Neutrophil (primary cell): Measurements from ENCODE around the gene CCL20.
A peak's percentile ranks its signal among the peaks of the same experiment; 100 is the strongest.

Source experiments
- H3K27ac ChIP-seq: fragments of 200-600 bp; sonication (generic); 2 replicates; pipeline ENCODE4 v1.5.1; 2016; ENCODE audit warnings: mild to moderate bottlenecking, moderate library complexity
- H3K27me3 ChIP-seq: fragments of 200-600 bp; sonication (generic); 2 replicates; pipeline ENCODE4 v1.6.0; 2016; ENCODE audit warnings: mild to moderate bottlenecking
- H3K36me3 ChIP-seq: fragments of 200-600 bp; sonication (generic); 2 replicates; pipeline ENCODE4 v1.5.1; 2017
- H3K4me1 ChIP-seq, 2 experiments: fragments of 200-600 bp in 1 of 2; sonication (generic) in 1 of 2; 1 replicate in 1 of 2; 2 replicates in 1 of 2; pipeline versions ENCODE4 v1.5.1 to v1.6.1; 2013 to 2016; ENCODE audit warnings: low read depth in 1 of 2, low read length in 1 of 2, mild to moderate bottlenecking in 1 of 2, moderate library complexity in 1 of 2; ENCODE audit not compliant: control insufficient read depth in 1 of 2, insufficient read depth in 1 of 2
- H3K4me3 ChIP-seq, 2 experiments: fragments of 200-600 bp in 1 of 2; sonication (generic) in 1 of 2; 1 replicate in 1 of 2; 2 replicates in 1 of 2; pipeline ENCODE4 v1.5.1; 2013 to 2016; ENCODE audit warnings: low read depth in 1 of 2, low read length in 1 of 2, mild to moderate bottlenecking in 1 of 2, moderate library complexity in 1 of 2
- H3K9me3 ChIP-seq: fragments of 200-600 bp; sonication (generic); 2 replicates; pipeline ENCODE4 v1.5.1; 2016
- CTCF ChIP-seq: fragments of 200-600 bp; sonication (generic); IDR thresholded peaks from 2 replicates; pipeline ENCODE4 v1.5.1; 2016; ENCODE audit warnings: antibody characterized with exemption

Gene CCL20

DNA sequence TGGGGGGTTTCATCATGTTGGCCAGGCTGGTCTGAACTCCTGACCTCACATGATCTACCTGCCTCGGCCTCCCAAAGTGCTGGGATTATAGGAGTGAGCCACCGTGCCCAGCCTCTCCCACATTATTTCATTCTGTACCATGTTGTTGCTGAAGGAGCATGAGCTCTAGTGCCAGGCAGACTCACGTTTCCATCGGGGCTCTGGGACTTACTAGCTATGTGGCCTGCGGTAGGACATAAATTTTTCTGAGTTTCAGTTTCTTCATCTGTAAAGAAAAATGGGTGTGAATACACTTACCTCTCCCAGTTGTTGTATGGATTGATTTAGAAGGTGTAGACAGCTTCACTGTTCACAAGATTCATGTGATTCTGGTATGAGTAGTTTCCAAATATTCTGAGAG is 30.8 kb upstream of the CCL20 start:
- peak overlapping the region; percentile 56 for H3K27ac ChIP-seq
- no peaks in the 10 kb centered on the region for H3K9me3 ChIP-seq
- H3K36me3 ChIP-seq, result no peaks in the 10 kb centered on the region
- no peak overlapping the region for H3K4me3 ChIP-seq
- peaks cover 10% of the 10 kb centered on the region for H3K27me3 ChIP-seq
- TF ChIP-seq CTCF, result no peak
- peaks cover 3 to 6% of the 10 kb centered on the region in 2 experiments for H3K4me1 ChIP-seq

DNA sequence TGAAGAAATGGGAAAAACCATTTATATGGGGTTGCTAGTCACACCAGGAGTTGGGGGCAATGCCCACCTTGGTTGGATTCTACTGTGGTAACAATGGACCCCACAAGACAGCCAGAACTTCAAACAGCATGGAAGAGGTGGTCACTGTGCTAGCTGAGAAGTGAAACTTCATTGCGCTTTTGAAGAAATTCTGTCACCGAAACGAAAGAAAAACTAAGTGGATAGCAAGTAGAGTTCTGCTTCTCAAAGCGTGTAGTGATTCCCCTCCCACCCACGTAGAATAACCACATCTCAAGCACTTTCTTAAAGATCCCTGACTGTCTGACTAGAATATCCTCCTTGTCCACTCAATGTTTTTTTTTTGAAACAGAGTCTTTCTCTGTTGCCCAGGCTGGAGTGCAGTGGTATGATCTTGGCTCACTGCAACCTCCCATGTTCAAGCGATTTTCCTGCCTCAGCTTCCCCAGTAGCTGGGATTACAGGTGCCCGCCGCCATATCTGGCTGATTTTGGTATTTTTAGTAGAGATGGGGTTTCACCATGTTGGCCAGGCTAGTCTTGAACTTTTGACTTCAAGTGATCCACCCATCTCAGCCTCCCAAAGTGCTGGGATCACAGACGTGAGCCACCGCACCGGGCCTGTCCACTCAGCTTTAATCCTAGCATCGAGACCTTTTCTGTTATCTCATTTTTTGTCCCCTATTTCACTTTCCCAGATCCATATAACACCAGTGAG is 30.1 kb upstream of the CCL20 start:
- Histone ChIP-seq H3K27ac (peak overlapping the region; percentile 56), H3K27me3 (peaks cover 10% of the 10 kb centered on the region), H3K4me1 (peaks cover 3 to 6% of the 10 kb centered on the region in 2 experiments), H3K9me3 (no peaks in the 10 kb centered on the region), H3K36me3 (no peaks in the 10 kb centered on the region), H3K4me3 (peak overlapping the region; percentile 1 to 41)
- no peak for TF ChIP-seq CTCF

GRCh38 chr2:227785293-227785692 is 28.3 kb upstream of the CCL20 start:
- Histone ChIP-seq H3K9me3 (no peaks in the 10 kb centered on the region), H3K4me3 (no peak overlapping the region), H3K36me3 (no peaks in the 10 kb centered on the region), H3K27ac (no peak overlapping the region), H3K4me1 (peaks cover 3 to 6% of the 10 kb centered on the region in 2 experiments), H3K27me3 (peaks cover 10% of the 10 kb centered on the region)
- TF ChIP-seq CTCF, result no peak

- H3K27me3 ChIP-seq, result peaks cover 10% of the 10 kb centered on the region
- no peak overlapping the region for H3K27ac ChIP-seq
- TF ChIP-seq CTCF, result no peak
Observed at GRCh38 chr2:227788561-227789018, 25.1 kb upstream of the CCL20 start.

DNA sequence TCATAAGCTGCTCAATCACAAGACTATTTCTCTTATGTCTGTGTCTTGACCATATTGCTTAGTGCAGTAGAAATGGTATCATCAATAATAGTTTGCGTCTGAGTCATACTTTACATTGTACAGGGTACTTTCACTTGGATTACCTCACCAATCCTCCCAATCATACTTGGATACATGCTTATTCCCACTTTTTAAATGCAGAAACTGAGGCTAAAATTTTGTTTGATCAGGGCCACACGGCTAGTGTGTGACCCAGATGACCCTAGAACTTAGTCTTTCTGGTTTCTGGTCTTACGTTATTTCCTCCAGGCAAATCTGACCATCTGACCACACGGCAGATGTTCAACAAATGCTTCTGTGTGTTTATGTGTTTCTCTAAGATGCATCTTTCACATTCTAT is 23.8 kb upstream of the CCL20 start:
- Histone ChIP-seq H3K4me1 (no peaks in the 10 kb centered on the region), H3K36me3 (no peaks in the 10 kb centered on the region), H3K9me3 (no peaks in the 10 kb centered on the region), H3K27ac (no peak overlapping the region), H3K4me3 (no peak overlapping the region), H3K27me3 (peaks cover 10% of the 10 kb centered on the region)
- TF ChIP-seq CTCF, result no peak

More at GRCh38 chr2:227788561-227789018, 25.1 kb upstream of the CCL20 start:
- Histone ChIP-seq H3K4me1 (peaks cover 0 to 1% of the 10 kb centered on the region in 2 experiments), H3K9me3 (no peaks in the 10 kb centered on the region), H3K4me3 (no peak overlapping the region), H3K36me3 (no peaks in the 10 kb centered on the region)
